WERI-Rb-1 (cell line): ENCODE measurements around the gene AIFM3.
A peak's percentile ranks its signal among the peaks of the same experiment; 100 is the strongest.

Experiments
- DNase-seq: peaks from one replicate; pipeline ENCODE4 v3.0.0-alpha.2; 2020
- H3K27ac ChIP-seq: fragments of 250-450 bp; sonication (Bioruptor Pico); 2 replicates; pipeline ENCODE4 v1.5.1; 2020; ENCODE audit warnings: mild to moderate bottlenecking, moderate library complexity
- H3K27me3 ChIP-seq: fragments of 250-450 bp; sonication (Bioruptor Pico); 2 replicates; pipeline ENCODE4 v1.5.1; 2021; ENCODE audit warnings: mild to moderate bottlenecking, low read depth, moderate library complexity; ENCODE audit not compliant: insufficient read depth, severe bottlenecking
- H3K36me3 ChIP-seq: fragments of 250-450 bp; sonication (Bioruptor Pico); 2 replicates; pipeline ENCODE4 v1.5.1; 2020; ENCODE audit warnings: mild to moderate bottlenecking, moderate library complexity
- H3K4me3 ChIP-seq: 2 replicates; pipeline ENCODE4 v1.5.1; 2011; ENCODE audit warnings: low read depth, mild to moderate bottlenecking, control low read depth, low read length
- H3K9me3 ChIP-seq: fragments of 250-450 bp; sonication (Bioruptor Pico); 2 replicates; pipeline ENCODE4 v1.5.1; 2021; ENCODE audit warnings: mild to moderate bottlenecking, moderate library complexity; ENCODE audit not compliant: severe bottlenecking
- CTCF ChIP-seq: IDR thresholded peaks from 2 replicates; pipeline ENCODE4 v1.5.1; 2011; ENCODE audit warnings: low read depth, mild to moderate bottlenecking, control low read depth, inconsistent platforms, low read length

Gene AIFM3

GRCh38 chr22:20980938-20981722 lies 14.1 kb downstream of the AIFM3 start:
- Histone ChIP-seq H3K36me3 (peaks cover 10% of the 10 kb centered on the region), H3K9me3 (no peaks in the 10 kb centered on the region), H3K4me3 (peak overlapping the region; percentile 85), H3K27me3 (no peaks in the 10 kb centered on the region), H3K27ac (peak overlapping the region; percentile 99)
- no peak for DNase-seq
- no peak for TF ChIP-seq CTCF

- Histone ChIP-seq H3K36me3 (peaks cover 15% of the 10 kb centered on the region), H3K9me3 (no peaks in the 10 kb centered on the region), H3K4me3 (peak within 1 kb of the TSS; percentile 85), H3K27ac (peak within 1 kb of the TSS; percentile 99), H3K27me3 (no peaks in the 10 kb centered on the region)
- peak; percentile 87 for DNase-seq
- peak; percentile 84 for TF ChIP-seq CTCF
These were observed 14.9 kb downstream of the AIFM3 start, which contains the start of gene LZTR1 for GRCh38 chr22:20981787-20982562. Gene LZTR1, plus strand, starts transcription at chr22:20982297. Its CDS starts 75 bp downstream, at chr22:20982372.

- H3K4me3 ChIP-seq: peak overlapping the region; percentile 85
- H3K9me3 ChIP-seq: no peaks in the 10 kb centered on the region
- H3K27me3 ChIP-seq: no peaks in the 10 kb centered on the region
- no peak for TF ChIP-seq CTCF
- peaks cover 15% of the 10 kb centered on the region for H3K36me3 ChIP-seq
- peak overlapping the region; percentile 99 for H3K27ac ChIP-seq
- no peak for DNase-seq
These were observed 15.5 kb downstream of the AIFM3 start for GRCh38 chr22:20982563-20982882.

GRCh38 chr22:20983081-20983771 lies 16.2 kb downstream of the AIFM3 start:
- Histone ChIP-seq H3K36me3 (peaks cover 15% of the 10 kb centered on the region), H3K27me3 (no peaks in the 10 kb centered on the region), H3K27ac (no peak overlapping the region), H3K9me3 (no peaks in the 10 kb centered on the region), H3K4me3 (peak overlapping the region; percentile 85; the same call in 1 of the 2 replicates)
- no peak for TF ChIP-seq CTCF
- DNase-seq: no peak

- no peak for DNase-seq
- no peak overlapping the region for H3K27ac ChIP-seq
- H3K27me3 ChIP-seq: no peaks in the 10 kb centered on the region
- no peak overlapping the region for H3K4me3 ChIP-seq
- H3K9me3 ChIP-seq: no peaks in the 10 kb centered on the region
- H3K36me3 ChIP-seq: peaks cover 17% of the 10 kb centered on the region
- no peak for TF ChIP-seq CTCF
These were observed 18.7 kb downstream of the AIFM3 start for GRCh38 chr22:20985720-20986119.
